Bronchial epithelial cell (primary cell): ENCODE measurements around the gene TEX22. TPM values are rescaled to one million over a fixed set of nuclear protein-coding genes. Genes with fewer than 3 reads are reported as not detected.

ENCODE experiments used
- DNase-seq: peaks from one replicate; pipeline ENCODE4 v3.0.0-alpha.2; 2010; ENCODE audit warnings: low read depth
- FAIRE-seq: peaks from 2 replicates; lab custom pipeline; 2011; peaks lifted over from hg19 to GRCh38; lab: Jason Lieb, UNC
- H3K27me3 ChIP-seq: 2 replicates; pipeline ENCODE4 v1.5.1; 2011; ENCODE audit warnings: low read length; ENCODE audit not compliant: control insufficient read depth, insufficient read depth
- H3K36me3 ChIP-seq: 2 replicates; pipeline ENCODE4 v1.5.1; 2011; ENCODE audit warnings: low read length; ENCODE audit not compliant: control insufficient read depth, insufficient read depth
- H3K4me3 ChIP-seq: 2 replicates; pipeline ENCODE4 v1.5.1; 2011; ENCODE audit warnings: mild to moderate bottlenecking, low read depth, low read length, control low read depth
- CTCF ChIP-seq: IDR thresholded peaks from 2 replicates; pipeline ENCODE4 v1.5.1; 2011; ENCODE audit warnings: mild to moderate bottlenecking, moderate library complexity, low read length, control low read depth, inconsistent platforms; ENCODE audit not compliant: insufficient read depth, severe bottlenecking
- total RNA-seq: library from RNA; depleted of rRNA; stranded (reverse); fragments of >200 nt; gene quantifications from 2 replicates; pipeline ENCODE4 v1.2.1, GENCODE V29; 2014

The TEX22 gene
- total RNA-seq, 1 donor from 2014 or later = 1.8 TPM

GRCh38 chr14:105442125-105442524 lies 43.8 kb downstream of the TEX22 start:
- peaks cover 37% of the 10 kb centered on the region for H3K36me3 ChIP-seq
- H3K27me3 ChIP-seq = no peaks in the 10 kb centered on the region
- TF ChIP-seq CTCF = no peak
- DNase-seq (no peak), FAIRE-seq (no peak)
- H3K4me3 ChIP-seq = no peak overlapping the region

GRCh38 chr14:105442834-105443233 lies 44.5 kb downstream of the TEX22 start:
- no peak overlapping the region for H3K4me3 ChIP-seq
- no peak for TF ChIP-seq CTCF
- DNase-seq = no peak
- no peak for FAIRE-seq
- H3K27me3 ChIP-seq = no peaks in the 10 kb centered on the region
- H3K36me3 ChIP-seq = peaks cover 32% of the 10 kb centered on the region

- Histone ChIP-seq H3K4me3 (no peak overlapping the region), H3K27me3 (no peaks in the 10 kb centered on the region), H3K36me3 (peaks cover 26% of the 10 kb centered on the region)
- no peak for TF ChIP-seq CTCF
- DNase-seq = no peak
- no peak for FAIRE-seq
Observed at GRCh38 chr14:105444859-105445258, 46.5 kb downstream of the TEX22 start.

GRCh38 chr14:105445290-105445689 lies 47.0 kb downstream of the TEX22 start:
- no peak for DNase-seq
- no peaks in the 10 kb centered on the region for H3K27me3 ChIP-seq
- TF ChIP-seq CTCF = no peak
- H3K36me3 ChIP-seq = peaks cover 27% of the 10 kb centered on the region
- FAIRE-seq = no peak
- H3K4me3 ChIP-seq = no peak overlapping the region

GRCh38 chr14:105445901-105446845 lies 47.8 kb downstream of the TEX22 start:
- Histone ChIP-seq H3K27me3 (no peaks in the 10 kb centered on the region), H3K36me3 (peaks cover 29% of the 10 kb centered on the region), H3K4me3 (no peak overlapping the region)
- DNase-seq = no peak
- no peak for TF ChIP-seq CTCF
- FAIRE-seq = no peak
